ENCODE results near the gene MTMR1.

DNA sequence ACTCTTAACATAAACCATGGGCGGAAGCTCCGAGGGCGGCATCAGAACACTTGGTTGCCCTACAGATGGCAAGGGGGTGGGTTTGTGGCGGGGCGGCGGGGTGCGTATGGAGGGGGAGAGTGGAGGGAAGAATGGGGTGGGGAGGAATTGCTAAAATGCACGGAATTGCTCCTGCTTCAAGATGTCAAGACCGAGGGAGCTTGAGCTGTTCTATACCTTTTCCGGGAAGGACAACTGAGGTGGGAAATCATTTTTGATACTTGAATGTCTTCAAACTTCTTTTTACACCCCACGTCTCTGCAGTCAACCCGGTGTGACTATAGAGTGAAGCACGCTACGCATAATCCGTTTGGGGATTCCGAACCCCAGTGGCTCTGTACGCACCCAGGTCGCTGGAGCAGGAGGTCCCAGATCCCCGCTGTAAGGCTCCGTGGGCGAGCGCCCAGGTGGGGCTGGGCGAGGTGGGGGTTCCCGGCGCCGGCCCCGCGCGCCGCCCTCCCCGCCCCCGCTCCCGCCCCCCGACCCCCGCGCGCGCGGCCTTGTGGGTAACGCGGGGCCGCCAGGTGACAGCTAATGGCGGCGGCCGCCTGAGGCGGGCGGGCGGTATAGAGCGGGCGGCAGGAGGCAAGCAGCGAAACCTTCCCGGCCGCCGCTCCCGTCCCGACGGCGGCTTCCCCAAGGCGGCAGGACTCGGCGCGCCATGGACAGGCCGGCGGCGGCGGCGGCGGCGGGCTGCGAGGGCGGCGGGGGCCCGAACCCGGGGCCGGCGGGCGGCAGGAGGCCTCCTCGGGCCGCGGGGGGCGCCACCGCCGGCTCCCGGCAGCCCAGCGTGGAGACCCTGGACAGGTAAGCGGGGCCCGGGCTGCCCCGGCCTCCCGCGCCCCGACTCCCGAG, at the start of gene MTMR1:
- TF ChIP-seq, protein P1, sequence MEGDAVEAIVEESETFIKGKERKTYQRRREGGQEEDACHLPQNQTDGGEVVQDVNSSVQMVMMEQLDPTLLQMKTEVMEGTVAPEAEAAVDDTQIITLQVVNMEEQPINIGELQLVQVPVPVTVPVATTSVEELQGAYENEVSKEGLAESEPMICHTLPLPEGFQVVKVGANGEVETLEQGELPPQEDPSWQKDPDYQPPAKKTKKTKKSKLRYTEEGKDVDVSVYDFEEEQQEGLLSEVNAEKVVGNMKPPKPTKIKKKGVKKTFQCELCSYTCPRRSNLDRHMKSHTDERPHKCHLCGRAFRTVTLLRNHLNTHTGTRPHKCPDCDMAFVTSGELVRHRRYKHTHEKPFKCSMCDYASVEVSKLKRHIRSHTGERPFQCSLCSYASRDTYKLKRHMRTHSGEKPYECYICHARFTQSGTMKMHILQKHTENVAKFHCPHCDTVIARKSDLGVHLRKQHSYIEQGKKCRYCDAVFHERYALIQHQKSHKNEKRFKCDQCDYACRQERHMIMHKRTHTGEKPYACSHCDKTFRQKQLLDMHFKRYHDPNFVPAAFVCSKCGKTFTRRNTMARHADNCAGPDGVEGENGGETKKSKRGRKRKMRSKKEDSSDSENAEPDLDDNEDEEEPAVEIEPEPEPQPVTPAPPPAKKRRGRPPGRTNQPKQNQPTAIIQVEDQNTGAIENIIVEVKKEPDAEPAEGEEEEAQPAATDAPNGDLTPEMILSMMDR (IDR thresholded peaks at IDR 0.05) = no peak
- TF ChIP-seq POLR2A (IDR thresholded peaks at IDR 0.05) = no peak
